SHP77 (cell line): ENCODE data around the gene SLX4IP.

ENCODE experiments used
- DNase-seq, 2 experiments: peaks; one replicate each; lab custom pipeline; 2025; lab: John Stamatoyannopoulos, UW

The SLX4IP gene

GRCh38 chr20:10633718-10634117 lies 198.6 kb downstream of the SLX4IP start:
- DNase-seq, result no peak

- no peak for DNase-seq
Measured at GRCh38 chr20:10634211-10634610, 199.1 kb downstream of the SLX4IP start.

GRCh38 chr20:10634683-10635411 lies 199.7 kb downstream of the SLX4IP start:
- no peak for DNase-seq

GRCh38 chr20:10635476-10636208 lies 200.5 kb downstream of the SLX4IP start:
- no peak for DNase-seq

- DNase-seq, result no peak
Measured at GRCh38 chr20:10636326-10636818, 201.3 kb downstream of the SLX4IP start.

- DNase-seq, result no peak
Measured at GRCh38 chr20:10637031-10637559, 202.0 kb downstream of the SLX4IP start.

GRCh38 chr20:10637563-10637962 lies 202.5 kb downstream of the SLX4IP start:
- DNase-seq, result no peak

- no peak for DNase-seq
Measured at GRCh38 chr20:10639077-10639736, 204.1 kb downstream of the SLX4IP start.

GRCh38 chr20:10639737-10640556 lies 204.8 kb downstream of the SLX4IP start:
- DNase-seq, result no peak

GRCh38 chr20:10640897-10641296 lies 205.8 kb downstream of the SLX4IP start:
- no peak for DNase-seq

GRCh38 chr20:10641467-10641866 lies 206.4 kb downstream of the SLX4IP start:
- DNase-seq, result no peak

GRCh38 chr20:10641893-10642292 lies 206.8 kb downstream of the SLX4IP start:
- DNase-seq, result no peak

- no peak for DNase-seq
Measured at GRCh38 chr20:10642856-10643559, 207.9 kb downstream of the SLX4IP start.

GRCh38 chr20:10643560-10643873 lies 208.4 kb downstream of the SLX4IP start:
- DNase-seq, result no peak

- no peak for DNase-seq
Measured at GRCh38 chr20:10644458-10645204, 209.5 kb downstream of the SLX4IP start.

GRCh38 chr20:10645205-10645570 lies 210.1 kb downstream of the SLX4IP start:
- DNase-seq, result no peak

GRCh38 chr20:10646006-10646405 lies 210.9 kb downstream of the SLX4IP start:
- DNase-seq, result no peak

GRCh38 chr20:10646886-10647420 lies 211.8 kb downstream of the SLX4IP start:
- no peak for DNase-seq

GRCh38 chr20:10647471-10647870 lies 212.4 kb downstream of the SLX4IP start:
- no peak for DNase-seq

- DNase-seq, result no peak
Measured at GRCh38 chr20:10647909-10648308, 212.8 kb downstream of the SLX4IP start.
